ENCODE measurements around the gene TRAPPC12. TPM values are rescaled to one million over a fixed set of nuclear protein-coding genes. Genes with fewer than 3 reads are reported as not detected.

The TRAPPC12 gene
- total RNA-seq, 2 experiments from 2014 or later: 106 to 116 TPM

GRCh38 chr2:3481736-3482362 is 102.4 kb downstream of the TRAPPC12 start:
- no peak for DNase-seq
- no peak for ATAC-seq (ENCODE audit: low read depth)
- no peak overlapping the region for H3K4me3 Mint-ChIP-seq
- peaks cover 7% of the 10 kb centered on the region for H3K36me3 Mint-ChIP-seq
- no peak overlapping the region for H3K27ac Mint-ChIP-seq
- H3K9me3 Mint-ChIP-seq: no peaks in the 10 kb centered on the region
- peaks cover 5% of the 10 kb centered on the region for H3K4me1 Mint-ChIP-seq
- POLR2A ChIA-PET: no interaction called here
- no peaks in the 10 kb centered on the region for H3K27me3 Mint-ChIP-seq

- Mint-ChIP-seq H3K9me3 (no peaks in the 10 kb centered on the region), H3K36me3 (peaks cover 7% of the 10 kb centered on the region), H3K4me3 (no peak overlapping the region), H3K27me3 (no peaks in the 10 kb centered on the region), H3K4me1 (peaks cover 5% of the 10 kb centered on the region), H3K27ac (no peak overlapping the region)
- DNase-seq (no peak), ATAC-seq (ENCODE audit: low read depth) (no peak)
- POLR2A ChIA-PET: no interaction called here
Observed at GRCh38 chr2:3482363-3482821, 102.9 kb downstream of the TRAPPC12 start.

DNA sequence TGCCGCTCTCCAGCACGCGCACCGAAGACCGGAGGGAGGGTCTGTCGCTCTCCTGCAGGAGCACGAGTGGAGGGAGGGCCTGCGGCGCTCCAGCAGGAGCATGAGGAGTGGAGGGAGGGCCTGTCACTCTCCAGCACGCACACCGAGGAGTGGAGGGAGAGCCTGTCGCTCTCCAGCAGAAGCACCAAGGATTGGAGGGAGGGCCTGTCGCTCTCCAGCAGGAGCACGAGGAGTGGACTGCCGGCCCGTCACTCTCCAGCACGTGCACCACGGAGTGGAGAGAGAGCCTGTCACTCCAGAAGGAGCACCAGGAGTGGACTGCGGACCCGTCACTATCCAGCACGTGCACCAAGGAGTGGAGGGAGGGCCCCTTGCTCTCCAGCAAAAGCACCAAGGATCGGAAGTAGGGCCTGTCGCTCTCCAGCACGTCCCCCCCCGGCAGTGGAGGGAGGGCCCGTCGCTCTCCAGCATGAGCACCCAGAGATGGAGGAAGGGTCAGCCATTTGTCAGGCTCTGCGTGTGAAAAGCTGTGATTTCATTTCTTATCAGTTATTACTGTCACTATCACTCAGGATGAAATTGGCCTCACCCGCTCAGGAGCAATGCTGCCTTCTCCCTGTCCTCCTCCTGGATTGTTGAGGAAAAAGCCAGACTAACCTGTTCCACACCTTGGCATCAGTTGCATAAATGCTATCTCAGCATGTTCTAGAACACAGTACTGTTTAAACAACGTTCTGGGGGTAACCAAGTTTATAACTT is 103.9 kb downstream of the TRAPPC12 start:
- POLR2A ChIA-PET: no interaction called here
- Mint-ChIP-seq H3K36me3 (peaks cover 7% of the 10 kb centered on the region), H3K27me3 (no peaks in the 10 kb centered on the region), H3K4me3 (no peak overlapping the region), H3K4me1 (peaks cover 5% of the 10 kb centered on the region), H3K27ac (no peak overlapping the region), H3K9me3 (no peaks in the 10 kb centered on the region)
- DNase-seq (no peak), ATAC-seq (ENCODE audit: low read depth) (no peak)

- H3K4me3 Mint-ChIP-seq: no peak overlapping the region
- peaks cover 7% of the 10 kb centered on the region for H3K36me3 Mint-ChIP-seq
- DNase-seq (no peak), ATAC-seq (ENCODE audit: low read depth) (no peak)
- H3K27me3 Mint-ChIP-seq: no peaks in the 10 kb centered on the region
- H3K27ac Mint-ChIP-seq: no peak overlapping the region
- POLR2A ChIA-PET: no interaction called here
- peaks cover 5% of the 10 kb centered on the region for H3K4me1 Mint-ChIP-seq
- H3K9me3 Mint-ChIP-seq: no peaks in the 10 kb centered on the region
Observed at GRCh38 chr2:3483986-3484960, 104.8 kb downstream of the TRAPPC12 start.

- Mint-ChIP-seq H3K36me3 (peaks cover 5% of the 10 kb centered on the region), H3K27me3 (no peaks in the 10 kb centered on the region), H3K4me1 (peaks cover 4% of the 10 kb centered on the region), H3K27ac (no peak overlapping the region), H3K4me3 (no peak overlapping the region), H3K9me3 (no peaks in the 10 kb centered on the region)
- DNase-seq: no peak
- no peak for ATAC-seq (ENCODE audit: low read depth)
- POLR2A ChIA-PET: no interaction called here
Observed at GRCh38 chr2:3485166-3485565, 105.7 kb downstream of the TRAPPC12 start.

DNA sequence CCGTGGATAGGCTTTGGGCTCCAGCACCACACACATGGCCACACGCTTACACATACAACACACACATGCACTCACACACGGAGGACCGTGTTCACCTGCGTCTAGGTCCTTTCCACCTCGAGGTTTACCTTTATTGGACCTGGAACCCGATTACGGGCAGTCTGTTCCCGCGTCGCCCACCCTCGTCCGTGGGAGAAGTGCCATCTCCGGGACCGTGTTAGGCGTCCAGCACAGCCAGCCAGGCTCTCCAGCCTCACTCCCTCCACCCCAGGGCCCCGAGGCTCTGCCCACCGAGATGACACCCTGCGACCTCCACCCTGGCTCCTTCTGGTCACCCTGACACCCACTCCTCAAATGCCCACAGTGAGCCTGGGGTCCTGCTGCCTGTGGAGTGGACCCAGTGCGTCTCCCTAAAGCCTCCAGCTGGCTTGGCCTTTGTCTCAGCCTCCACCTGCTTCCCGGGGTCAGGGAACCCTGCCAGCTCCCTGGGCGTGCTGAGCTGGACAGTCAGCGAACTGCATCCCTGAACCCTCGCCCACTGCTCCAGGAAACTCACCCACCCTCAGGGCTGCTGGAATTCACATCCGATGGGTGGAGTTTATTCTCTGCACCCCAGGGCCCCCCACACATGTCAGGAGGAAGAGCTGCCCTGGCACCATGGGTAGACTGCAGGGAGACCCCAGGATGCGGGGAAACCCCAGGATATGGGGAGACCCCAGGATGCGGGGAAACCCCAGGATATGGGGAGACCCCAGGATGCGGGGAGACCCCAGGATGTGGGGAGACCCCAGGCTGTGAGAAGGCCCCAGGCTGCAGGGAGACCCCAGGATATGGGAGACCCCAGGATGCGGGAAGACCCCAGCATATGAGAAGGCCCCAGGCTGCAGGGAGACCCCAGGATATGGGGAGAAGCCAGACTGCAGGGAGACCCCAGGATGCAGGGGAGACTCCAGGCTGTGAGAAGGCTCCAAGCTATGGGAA is 106.8 kb downstream of the TRAPPC12 start:
- Mint-ChIP-seq H3K27ac (no peak overlapping the region), H3K9me3 (no peaks in the 10 kb centered on the region), H3K4me3 (no peak overlapping the region), H3K4me1 (peaks cover 8% of the 10 kb centered on the region), H3K36me3 (no peaks in the 10 kb centered on the region), H3K27me3 (no peaks in the 10 kb centered on the region)
- POLR2A ChIA-PET: no interaction called here
- DNase-seq (no peak), ATAC-seq (ENCODE audit: low read depth) (no peak)

- Mint-ChIP-seq H3K27me3 (no peaks in the 10 kb centered on the region), H3K9me3 (no peaks in the 10 kb centered on the region), H3K4me1 (peaks cover 8% of the 10 kb centered on the region), H3K4me3 (no peak overlapping the region), H3K27ac (no peak overlapping the region), H3K36me3 (no peaks in the 10 kb centered on the region)
- DNase-seq (no peak), ATAC-seq (ENCODE audit: low read depth) (no peak)
- POLR2A ChIA-PET: interaction anchor here (1.1 kb wide), 1 partner anchor 24 kb away, joined by 3 read pairs; no protein-coding TSS in a partner anchor
Observed at GRCh38 chr2:3487028-3487425, 107.5 kb downstream of the TRAPPC12 start.

GRCh38 chr2:3487432-3487831 is 107.9 kb downstream of the TRAPPC12 start:
- ATAC-seq (ENCODE audit: low read depth) (no peak), DNase-seq (no peak)
- peaks cover 8% of the 10 kb centered on the region for H3K4me1 Mint-ChIP-seq
- H3K27ac Mint-ChIP-seq: no peak overlapping the region
- POLR2A ChIA-PET: interaction anchor here (1.1 kb wide), 1 partner anchor 24 kb away, joined by 3 read pairs; no protein-coding TSS in a partner anchor
- H3K27me3 Mint-ChIP-seq: no peaks in the 10 kb centered on the region
- H3K36me3 Mint-ChIP-seq: no peaks in the 10 kb centered on the region
- H3K4me3 Mint-ChIP-seq: no peak overlapping the region
- no peaks in the 10 kb centered on the region for H3K9me3 Mint-ChIP-seq

DNA sequence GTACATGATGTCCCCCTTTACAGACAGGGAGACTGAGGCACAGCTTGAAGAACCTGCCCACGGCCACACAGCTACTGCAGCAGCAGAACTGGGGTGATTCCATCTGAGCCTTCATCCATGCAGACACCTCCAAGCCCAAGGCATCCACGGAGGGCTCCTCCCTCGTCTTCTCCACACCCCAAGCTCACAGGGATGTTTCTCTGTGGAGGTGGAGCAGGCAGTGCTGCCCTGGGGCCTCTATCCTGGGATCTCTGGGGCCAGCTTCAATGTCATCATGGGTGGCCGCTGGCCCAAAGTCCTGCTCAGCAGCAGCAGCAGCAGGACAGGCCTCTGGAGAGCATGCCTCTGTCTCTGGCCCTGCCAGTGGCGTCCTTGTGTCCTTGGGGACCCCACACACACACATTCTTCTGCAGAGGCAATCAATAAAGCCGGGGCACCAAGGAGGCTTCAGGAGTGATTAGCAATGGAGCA is 108.6 kb downstream of the TRAPPC12 start:
- Mint-ChIP-seq H3K4me3 (no peak overlapping the region), H3K9me3 (no peaks in the 10 kb centered on the region), H3K4me1 (peaks cover 8% of the 10 kb centered on the region), H3K27me3 (no peaks in the 10 kb centered on the region), H3K27ac (no peak overlapping the region), H3K36me3 (no peaks in the 10 kb centered on the region)
- no peak for DNase-seq
- POLR2A ChIA-PET: interaction anchor here (1.1 kb wide), 1 partner anchor 23 kb away, joined by 3 read pairs; no protein-coding TSS in a partner anchor
- no peak for ATAC-seq (ENCODE audit: low read depth)

- Mint-ChIP-seq H3K9me3 (no peaks in the 10 kb centered on the region), H3K36me3 (no peaks in the 10 kb centered on the region), H3K27ac (no peak overlapping the region), H3K4me3 (no peak overlapping the region), H3K4me1 (peaks cover 8% of the 10 kb centered on the region), H3K27me3 (no peaks in the 10 kb centered on the region)
- ATAC-seq (ENCODE audit: low read depth) (no peak), DNase-seq (no peak)
- POLR2A ChIA-PET: no interaction called here
Observed at GRCh38 chr2:3488855-3489763, 109.6 kb downstream of the TRAPPC12 start.

- Mint-ChIP-seq H3K9me3 (no peaks in the 10 kb centered on the region), H3K36me3 (no peaks in the 10 kb centered on the region), H3K4me1 (peaks cover 8% of the 10 kb centered on the region), H3K27me3 (no peaks in the 10 kb centered on the region), H3K4me3 (no peak overlapping the region), H3K27ac (no peak overlapping the region)
- DNase-seq: no peak
- POLR2A ChIA-PET: no interaction called here
- no peak for ATAC-seq (ENCODE audit: low read depth)
Observed at GRCh38 chr2:3489764-3490115, 110.2 kb downstream of the TRAPPC12 start.
